ENCODE measurements around the gene PIEZO2. TPM values are rescaled to one million over a fixed set of nuclear protein-coding genes. Genes with fewer than 3 reads are reported as not detected.
"Not testable (repeated sequence)": the region's sequence is repeated elsewhere in the genome, so short reads cannot be mapped to it uniquely, and the experiment has no call there.

The PIEZO2 gene
- total RNA-seq, 2 experiments from 2014 or later: not detected

GRCh38 chr18:10922712-10923111, 226.7 kb downstream of the PIEZO2 start:
- H3K4me1 Mint-ChIP-seq; H3K4me3 Mint-ChIP-seq; H3K9me3 Mint-ChIP-seq; CTCF ChIA-PET; H3K27ac Mint-ChIP-seq; H3K36me3 Mint-ChIP-seq (ENCODE audit: low read depth); POLR2A ChIA-PET; H3K27me3 Mint-ChIP-seq; DNase-seq: not testable (repeated sequence)

- H3K36me3 Mint-ChIP-seq (ENCODE audit: low read depth); POLR2A ChIA-PET; H3K4me1 Mint-ChIP-seq; H3K4me3 Mint-ChIP-seq; H3K27me3 Mint-ChIP-seq; H3K9me3 Mint-ChIP-seq; DNase-seq; H3K27ac Mint-ChIP-seq; CTCF ChIA-PET: not testable (repeated sequence)
These were observed 229.1 kb downstream of the PIEZO2 start for GRCh38 chr18:10920309-10920708.

GRCh38 chr18:10919851-10920250, 229.5 kb downstream of the PIEZO2 start:
- ChIA-PET POLR2A (no interaction called here), CTCF (no interaction called here)
- no peaks in the 10 kb centered on the region for H3K4me1 Mint-ChIP-seq
- H3K4me3 Mint-ChIP-seq: no peak overlapping the region
- no peaks in the 10 kb centered on the region for H3K9me3 Mint-ChIP-seq
- H3K36me3 Mint-ChIP-seq (ENCODE audit: low read depth): no peaks in the 10 kb centered on the region
- H3K27ac Mint-ChIP-seq: no peak overlapping the region
- DNase-seq: no peak
- no peaks in the 10 kb centered on the region for H3K27me3 Mint-ChIP-seq

GRCh38 chr18:10916865-10917264, 232.5 kb downstream of the PIEZO2 start:
- Mint-ChIP-seq H3K4me3 (no peak overlapping the region), H3K27me3 (no peaks in the 10 kb centered on the region), H3K4me1 (no peaks in the 10 kb centered on the region), H3K36me3 (ENCODE audit: low read depth) (no peaks in the 10 kb centered on the region), H3K27ac (no peak overlapping the region), H3K9me3 (no peaks in the 10 kb centered on the region)
- POLR2A ChIA-PET: no interaction called here
- CTCF ChIA-PET: no interaction called here
- DNase-seq: no peak

- Mint-ChIP-seq H3K9me3 (no peaks in the 10 kb centered on the region), H3K27ac (no peak overlapping the region), H3K27me3 (no peaks in the 10 kb centered on the region), H3K36me3 (ENCODE audit: low read depth) (no peaks in the 10 kb centered on the region), H3K4me1 (no peaks in the 10 kb centered on the region), H3K4me3 (no peak overlapping the region)
- POLR2A ChIA-PET: no interaction called here
- CTCF ChIA-PET: no interaction called here
- no peak for DNase-seq
These were observed 233.0 kb downstream of the PIEZO2 start for GRCh38 chr18:10916387-10916786.

GRCh38 chr18:10915748-10916147, 233.6 kb downstream of the PIEZO2 start:
- CTCF ChIA-PET; H3K36me3 Mint-ChIP-seq (ENCODE audit: low read depth); H3K27ac Mint-ChIP-seq; DNase-seq; POLR2A ChIA-PET; H3K4me1 Mint-ChIP-seq; H3K4me3 Mint-ChIP-seq; H3K9me3 Mint-ChIP-seq; H3K27me3 Mint-ChIP-seq: not testable (repeated sequence)

- H3K4me3 Mint-ChIP-seq; H3K4me1 Mint-ChIP-seq; H3K36me3 Mint-ChIP-seq (ENCODE audit: low read depth); POLR2A ChIA-PET; H3K27ac Mint-ChIP-seq; DNase-seq; H3K9me3 Mint-ChIP-seq; CTCF ChIA-PET; H3K27me3 Mint-ChIP-seq: not testable (repeated sequence)
These were observed 234.8 kb downstream of the PIEZO2 start for GRCh38 chr18:10914610-10915009.

GRCh38 chr18:10913919-10914318, 235.4 kb downstream of the PIEZO2 start:
- Mint-ChIP-seq H3K27ac (no peak overlapping the region), H3K4me3 (no peak overlapping the region), H3K27me3 (no peaks in the 10 kb centered on the region), H3K4me1 (no peaks in the 10 kb centered on the region), H3K36me3 (ENCODE audit: low read depth) (no peaks in the 10 kb centered on the region), H3K9me3 (no peaks in the 10 kb centered on the region)
- CTCF ChIA-PET: no interaction called here
- DNase-seq: no peak
- POLR2A ChIA-PET: no interaction called here

GRCh38 chr18:10912790-10913545, 236.4 kb downstream of the PIEZO2 start:
- H3K4me1 Mint-ChIP-seq: no peaks in the 10 kb centered on the region
- no peak overlapping the region for H3K27ac Mint-ChIP-seq
- no peaks in the 10 kb centered on the region for H3K36me3 Mint-ChIP-seq (ENCODE audit: low read depth)
- no peak for DNase-seq
- no peaks in the 10 kb centered on the region for H3K9me3 Mint-ChIP-seq
- ChIA-PET POLR2A (no interaction called here), CTCF (no interaction called here)
- H3K4me3 Mint-ChIP-seq: no peak overlapping the region
- H3K27me3 Mint-ChIP-seq: no peaks in the 10 kb centered on the region

GRCh38 chr18:10909724-10910123, 239.6 kb downstream of the PIEZO2 start:
- DNase-seq: no peak
- H3K9me3 Mint-ChIP-seq: no peaks in the 10 kb centered on the region
- no peak overlapping the region for H3K27ac Mint-ChIP-seq
- no peaks in the 10 kb centered on the region for H3K36me3 Mint-ChIP-seq (ENCODE audit: low read depth)
- no peaks in the 10 kb centered on the region for H3K27me3 Mint-ChIP-seq
- POLR2A ChIA-PET: interaction anchor here (0.6 kb wide), 1 partner anchor 778 kb away, joined by 4 read pairs; no protein-coding TSS in a partner anchor
- CTCF ChIA-PET: no interaction called here
- H3K4me1 Mint-ChIP-seq: no peaks in the 10 kb centered on the region
- no peak overlapping the region for H3K4me3 Mint-ChIP-seq

GRCh38 chr18:10908760-10909159, 240.6 kb downstream of the PIEZO2 start:
- H3K4me1 Mint-ChIP-seq: no peaks in the 10 kb centered on the region
- no peaks in the 10 kb centered on the region for H3K9me3 Mint-ChIP-seq
- H3K36me3 Mint-ChIP-seq (ENCODE audit: low read depth): no peaks in the 10 kb centered on the region
- ChIA-PET POLR2A (no interaction called here), CTCF (no interaction called here)
- H3K4me3 Mint-ChIP-seq: no peak overlapping the region
- no peak overlapping the region for H3K27ac Mint-ChIP-seq
- no peaks in the 10 kb centered on the region for H3K27me3 Mint-ChIP-seq
- no peak for DNase-seq

- ChIA-PET CTCF (no interaction called here), POLR2A (no interaction called here)
- Mint-ChIP-seq H3K27ac (no peak overlapping the region), H3K9me3 (no peaks in the 10 kb centered on the region), H3K4me1 (no peaks in the 10 kb centered on the region), H3K27me3 (no peaks in the 10 kb centered on the region), H3K36me3 (ENCODE audit: low read depth) (no peaks in the 10 kb centered on the region), H3K4me3 (no peak overlapping the region)
- DNase-seq: no peak
These were observed 241.6 kb downstream of the PIEZO2 start for GRCh38 chr18:10907749-10908148.

- H3K27ac Mint-ChIP-seq: no peak overlapping the region
- ChIA-PET CTCF (no interaction called here), POLR2A (no interaction called here)
- no peak overlapping the region for H3K4me3 Mint-ChIP-seq
- no peaks in the 10 kb centered on the region for H3K36me3 Mint-ChIP-seq (ENCODE audit: low read depth)
- DNase-seq: no peak
- H3K27me3 Mint-ChIP-seq: no peaks in the 10 kb centered on the region
- no peaks in the 10 kb centered on the region for H3K4me1 Mint-ChIP-seq
- no peaks in the 10 kb centered on the region for H3K9me3 Mint-ChIP-seq
These were observed 248.0 kb downstream of the PIEZO2 start for GRCh38 chr18:10901329-10901728.

GRCh38 chr18:10900435-10900834, 248.9 kb downstream of the PIEZO2 start:
- no peaks in the 10 kb centered on the region for H3K4me1 Mint-ChIP-seq
- no peaks in the 10 kb centered on the region for H3K27me3 Mint-ChIP-seq
- H3K27ac Mint-ChIP-seq: no peak overlapping the region
- H3K36me3 Mint-ChIP-seq (ENCODE audit: low read depth): no peaks in the 10 kb centered on the region
- CTCF ChIA-PET: no interaction called here
- POLR2A ChIA-PET: no interaction called here
- H3K9me3 Mint-ChIP-seq: no peaks in the 10 kb centered on the region
- DNase-seq: no peak
- H3K4me3 Mint-ChIP-seq: no peak overlapping the region

Data from activated CD4-positive, alpha-beta memory T cell treated with anti-CD3 and anti-CD28 coated beads, Interleukin-2, amount 10 ng/mL, durations not matched to agents 7 days and 5 days (primary cell).